ENCODE data around the gene LAMTOR5.
"Not testable (repeated sequence)": the region's sequence is repeated elsewhere in the genome, so short reads cannot be mapped to it uniquely, and the experiment has no call there.

LAMTOR5 gene

DNA sequence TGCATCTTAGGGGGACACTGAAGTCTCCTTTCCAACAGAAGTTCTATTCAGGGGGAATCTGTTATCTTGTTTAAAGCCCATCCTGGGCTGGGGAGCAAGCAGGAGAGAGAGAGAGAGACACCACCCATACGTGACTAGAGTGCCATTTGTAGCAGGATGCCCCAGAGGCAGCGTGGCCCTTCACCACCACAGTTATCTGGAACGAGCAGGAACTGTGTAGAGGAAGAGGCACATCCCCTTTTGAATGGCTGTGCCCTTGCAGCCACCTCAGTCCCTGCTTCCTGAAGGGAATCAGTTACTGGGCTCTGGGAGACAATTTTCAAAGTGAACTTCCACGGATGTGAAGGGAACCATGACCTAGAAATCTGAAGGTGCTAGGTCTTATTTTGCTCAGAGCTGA lies 19.4 kb upstream of the LAMTOR5 start:
- DNase-seq (ENCODE audit: low spot score): no peak

DNA sequence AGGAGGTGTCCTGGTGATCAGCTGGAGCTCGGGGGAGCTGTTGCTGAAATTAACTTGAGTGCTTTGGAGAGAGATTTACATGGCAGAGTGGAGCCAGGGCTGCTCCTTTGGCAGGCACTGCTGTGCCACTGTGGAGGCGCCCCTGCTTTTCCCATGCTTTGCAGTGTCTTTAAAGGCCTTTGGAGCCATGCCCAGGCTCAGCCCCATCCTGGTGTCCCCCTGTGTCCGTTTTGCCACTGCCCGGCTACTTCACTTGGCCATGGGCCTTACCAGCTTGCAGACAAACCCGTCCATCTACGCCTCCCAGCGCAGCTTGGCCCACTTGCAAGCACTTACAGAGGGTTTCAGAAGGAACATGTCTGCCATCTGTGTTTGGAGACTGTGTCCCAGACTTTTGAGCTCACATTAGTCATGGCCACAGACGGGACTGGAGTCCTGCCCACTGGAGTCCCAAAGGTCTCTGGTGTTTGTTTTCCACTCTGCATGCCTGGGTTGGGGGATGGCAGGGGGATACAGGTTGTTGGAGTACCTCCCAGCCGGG lies 18.2 kb upstream of the LAMTOR5 start:
- DNase-seq (ENCODE audit: low spot score): no peak

DNA sequence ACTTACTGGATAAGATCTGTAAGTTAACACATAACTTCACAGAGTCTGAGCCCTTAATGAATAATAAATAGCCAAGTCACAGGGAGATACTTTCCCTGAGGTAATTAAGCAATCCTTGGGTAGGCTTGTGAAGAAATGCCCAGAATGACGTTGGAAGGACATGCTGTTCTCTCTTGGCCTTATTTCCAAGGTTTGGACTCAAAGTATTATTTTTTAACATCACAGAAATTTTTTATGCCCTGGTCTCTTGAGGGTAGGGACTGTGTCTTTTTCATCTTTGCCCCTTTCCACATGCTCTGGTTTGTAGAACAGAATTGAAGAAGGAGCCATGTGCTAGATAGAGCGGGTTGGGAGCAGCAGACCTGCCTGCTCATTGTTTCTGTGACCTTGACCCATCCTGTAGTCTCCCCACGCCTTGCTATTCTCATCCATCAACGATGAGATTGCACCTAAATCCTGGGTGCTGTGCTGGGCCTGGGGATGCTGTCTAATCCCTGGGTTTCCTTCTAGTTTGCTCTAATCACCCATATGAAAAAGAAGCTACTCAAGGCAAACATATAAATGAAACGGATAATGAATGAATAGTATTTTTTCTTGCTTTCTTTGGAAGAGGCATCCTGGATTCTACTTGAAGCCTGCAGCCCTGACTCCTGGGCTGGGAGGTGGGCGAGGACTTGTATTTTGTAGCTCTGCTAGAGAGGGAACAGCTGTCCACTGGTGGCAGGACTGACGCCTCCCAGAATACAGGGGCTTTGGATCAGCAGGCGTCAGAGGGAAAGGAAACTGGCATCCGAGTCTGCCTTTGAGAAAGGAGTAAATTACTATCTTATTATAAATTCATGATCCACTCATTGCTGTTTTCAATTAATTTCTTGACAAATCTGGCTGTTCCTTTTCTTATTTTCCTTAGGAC lies 17.5 kb upstream of the LAMTOR5 start:
- DNase-seq (ENCODE audit: low spot score): no peak

DNA sequence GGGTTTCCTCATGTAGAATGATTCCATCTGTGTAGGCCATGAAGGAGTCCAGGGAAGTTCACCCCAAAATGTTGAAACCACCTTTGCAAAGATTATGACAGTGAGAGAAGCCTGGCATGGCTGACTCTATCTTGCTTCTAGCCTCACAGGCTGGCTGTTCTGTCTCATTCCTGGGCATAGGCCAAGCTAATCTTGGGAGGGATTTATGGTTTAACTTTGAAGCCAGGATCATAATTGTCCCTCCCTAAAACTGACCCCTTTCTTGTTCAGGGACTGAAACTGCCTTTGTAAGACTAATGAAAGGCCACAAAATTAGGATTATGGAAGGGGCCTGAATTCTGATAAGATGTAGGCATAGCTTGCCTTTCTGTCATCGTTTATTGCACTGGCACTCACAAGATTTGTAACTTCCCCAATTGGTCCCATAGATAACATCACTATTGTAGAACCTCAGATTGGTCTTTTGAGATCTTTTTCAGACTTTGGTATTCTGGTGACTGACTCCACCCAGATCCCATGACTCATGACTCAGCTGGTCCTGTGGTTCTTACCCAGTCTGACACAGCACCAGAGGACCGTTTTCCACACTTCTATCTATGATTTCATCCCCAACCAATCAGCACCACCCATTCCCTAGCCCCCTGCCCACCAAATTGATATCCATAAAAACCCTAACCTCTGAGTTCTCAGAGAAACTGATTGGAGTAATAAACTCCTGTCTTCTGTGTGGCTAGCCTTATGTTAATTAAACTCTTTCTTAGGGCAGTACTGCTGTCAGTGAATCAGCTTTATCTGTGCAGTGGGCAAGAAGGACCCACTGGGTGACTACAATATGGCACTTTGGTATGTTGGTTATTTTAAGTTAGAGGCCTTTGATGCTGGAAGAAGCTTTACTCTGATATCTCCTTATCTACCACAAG lies 13.6 kb upstream of the LAMTOR5 start:
- DNase-seq (ENCODE audit: low spot score): no peak

DNA sequence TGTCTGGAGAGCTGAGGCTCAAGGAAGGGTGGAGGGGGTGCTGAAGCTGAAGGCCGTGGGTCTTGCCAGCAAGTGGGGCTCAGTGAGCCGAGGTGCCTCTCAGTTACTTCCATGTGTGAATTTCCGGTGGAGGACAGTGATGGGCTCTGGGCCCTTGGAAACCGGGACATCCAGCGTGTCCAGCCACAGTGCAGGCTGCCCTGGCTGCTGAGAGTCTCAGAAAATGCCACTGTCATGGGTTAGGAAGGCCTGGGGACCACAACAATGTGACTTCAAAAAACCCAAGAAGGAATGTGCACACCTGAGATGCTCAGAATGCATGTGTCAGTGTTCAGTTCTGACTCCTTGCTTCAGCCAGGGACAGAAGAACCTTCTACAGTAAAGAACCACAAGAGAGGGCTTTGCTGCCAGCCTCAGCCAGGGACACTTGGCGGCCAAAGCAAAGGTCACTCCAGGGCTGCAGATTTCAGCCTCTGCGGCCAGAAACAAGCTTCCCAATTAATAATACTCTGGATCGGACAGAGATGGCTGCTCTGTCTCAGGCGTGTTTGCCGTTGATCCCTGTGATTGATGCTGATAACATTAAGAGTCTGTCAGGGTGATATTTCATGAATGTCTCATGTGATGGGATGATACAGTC lies 12.6 kb upstream of the LAMTOR5 start:
- DNase-seq (ENCODE audit: low spot score): no peak

DNA sequence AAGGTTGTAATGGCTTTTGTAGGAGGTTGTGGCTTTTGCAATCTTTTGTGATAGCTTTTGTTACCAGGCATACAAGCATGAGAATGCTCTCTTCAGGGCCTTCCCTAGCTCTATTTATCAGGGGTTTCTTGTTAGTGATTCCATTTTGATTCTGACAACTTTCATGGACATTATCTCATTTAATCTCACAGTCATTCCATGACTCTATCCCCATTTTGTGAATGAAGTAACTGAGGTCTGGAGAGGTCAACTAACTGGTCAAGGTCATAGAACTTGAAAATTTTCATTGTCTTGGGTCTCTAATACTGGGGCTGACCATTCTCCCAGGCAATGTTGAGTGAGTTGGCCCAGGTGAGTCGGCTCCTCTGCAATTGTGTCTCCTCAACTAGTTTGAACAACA lies 11.2 kb upstream of the LAMTOR5 start:
- DNase-seq (ENCODE audit: low spot score): no peak

DNA sequence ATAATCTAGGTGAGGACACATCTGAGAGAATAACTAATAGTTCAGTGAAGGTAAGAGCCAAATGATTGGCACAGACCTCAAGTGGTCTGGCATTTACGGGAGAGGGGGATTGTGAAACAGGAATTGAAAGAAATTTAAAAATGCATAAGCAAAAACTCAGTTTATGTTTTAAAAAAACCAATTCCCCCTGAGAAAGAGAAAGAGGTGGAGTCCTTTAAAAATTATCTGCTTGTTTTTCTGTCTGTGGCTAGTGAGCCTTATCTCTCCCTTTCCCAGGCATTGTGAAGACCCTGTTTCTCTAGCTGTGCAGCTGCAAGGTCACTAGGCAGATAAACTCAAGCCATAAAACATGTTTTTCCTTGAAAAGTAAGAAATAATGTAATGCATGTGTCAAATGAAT lies 5.6 kb upstream of the LAMTOR5 start:
- DNase-seq (ENCODE audit: low spot score): not testable (repeated sequence)

DNA sequence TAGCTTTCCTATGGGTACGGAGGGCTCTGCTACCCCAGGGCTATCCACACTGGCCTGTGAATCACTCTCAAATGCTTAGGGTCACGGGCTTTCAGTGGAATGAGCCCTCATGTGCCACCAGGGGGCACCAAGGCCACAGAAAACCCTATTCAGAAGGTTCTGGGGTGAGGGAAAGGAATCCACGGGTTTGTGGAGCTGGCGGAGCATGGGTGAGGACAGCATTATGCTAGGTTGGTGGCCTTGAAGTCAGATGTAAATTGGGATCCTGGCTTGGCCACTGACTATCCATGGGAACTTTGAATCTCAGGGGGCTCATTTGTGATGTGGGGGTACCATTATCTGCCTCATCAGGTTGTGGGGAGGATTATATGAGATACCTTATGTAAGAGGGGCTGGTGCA lies 5.1 kb upstream of the LAMTOR5 start:
- DNase-seq (ENCODE audit: low spot score): peak; percentile 53

DNA sequence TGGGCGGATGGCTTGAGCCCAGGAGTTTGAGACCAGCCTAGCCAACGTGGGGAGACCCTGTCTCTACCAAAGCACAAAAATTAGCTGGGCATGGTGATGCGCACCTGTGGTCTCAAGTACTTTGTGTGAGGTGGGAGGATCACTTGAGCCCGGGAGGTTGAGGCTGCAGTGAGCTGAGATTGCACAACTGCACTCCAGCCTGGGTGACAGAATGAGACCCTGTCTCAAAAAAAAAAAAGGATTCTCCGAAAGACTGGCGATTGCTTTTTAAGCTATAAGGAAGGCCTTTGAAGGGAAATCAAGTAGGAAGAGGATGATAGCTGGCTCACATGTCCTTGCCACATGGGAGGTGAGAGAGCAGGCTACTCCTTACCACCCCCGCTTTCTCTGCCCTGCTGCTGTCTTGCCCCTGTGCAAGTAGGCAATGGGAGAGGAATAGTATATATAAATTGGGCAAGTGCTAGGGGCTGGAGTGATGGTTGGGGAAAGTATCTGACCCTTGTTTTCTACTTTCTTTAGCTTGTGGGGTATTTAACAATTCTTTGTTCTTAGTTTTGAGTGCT lies 3.8 kb upstream of the LAMTOR5 start:
- no peak for DNase-seq (ENCODE audit: low spot score)

DNA sequence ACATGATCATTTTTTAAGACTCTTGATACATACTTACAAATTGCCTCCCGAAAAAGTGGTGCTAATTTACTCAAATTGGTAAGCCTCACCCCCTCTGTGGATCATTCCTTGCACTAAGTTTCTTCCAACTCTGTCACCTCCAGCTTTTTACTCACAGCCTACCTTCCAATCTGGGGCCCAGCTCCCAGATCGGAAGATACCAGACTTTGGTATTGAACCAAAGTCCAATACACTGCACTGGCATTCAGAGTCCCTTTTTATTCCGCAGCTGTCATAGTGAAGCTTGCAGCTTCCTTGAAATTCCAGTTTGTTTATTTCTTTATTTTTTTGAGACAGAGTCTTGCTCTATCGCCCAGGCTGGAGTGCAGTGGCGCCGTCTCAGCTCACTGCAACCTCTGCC lies 1.8 kb upstream of the LAMTOR5 start:
- no peak for DNase-seq (ENCODE audit: low spot score)

DNA sequence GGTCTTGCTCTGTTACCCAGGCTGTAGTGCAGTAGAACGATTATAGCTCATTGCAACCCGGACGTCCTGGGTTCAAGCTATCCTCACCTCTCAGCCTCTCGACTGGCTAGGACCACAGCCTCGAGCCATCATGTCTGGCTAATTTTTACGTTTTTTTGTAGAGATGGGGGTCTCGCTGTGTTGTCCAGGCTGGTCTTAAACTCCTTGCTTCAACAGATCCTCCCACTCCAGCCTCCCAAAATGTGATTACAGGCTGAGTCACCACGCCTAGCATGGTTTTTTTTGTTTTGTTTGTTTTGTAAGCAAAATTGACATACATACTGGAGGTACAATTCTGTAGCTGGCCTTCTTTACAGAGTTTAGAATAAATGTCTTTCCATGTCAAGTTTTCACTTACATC lies 994 bp upstream of the LAMTOR5 start:
- DNase-seq (ENCODE audit: low spot score): no peak

DNA sequence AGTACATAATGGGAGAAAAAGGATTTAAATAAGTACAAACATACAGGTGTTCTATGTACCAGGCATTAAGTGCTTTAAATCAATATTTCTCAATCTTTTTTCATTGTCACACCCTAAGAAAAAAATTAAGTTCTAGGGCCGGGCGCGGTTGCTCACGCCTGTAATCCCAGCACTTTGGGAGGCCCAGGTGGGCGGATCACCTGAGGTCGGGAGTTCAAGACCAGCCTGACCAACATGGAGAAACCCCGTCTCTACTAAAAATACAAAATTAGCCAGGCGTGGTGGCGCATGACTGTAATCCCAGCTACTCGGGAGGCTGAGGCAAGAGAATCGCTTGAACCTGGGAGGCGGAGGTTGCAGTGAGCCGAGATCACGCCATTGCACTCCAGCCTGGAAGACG lies 1.1 kb downstream of the LAMTOR5 start:
- not testable (repeated sequence) for DNase-seq (ENCODE audit: low spot score)

DNA sequence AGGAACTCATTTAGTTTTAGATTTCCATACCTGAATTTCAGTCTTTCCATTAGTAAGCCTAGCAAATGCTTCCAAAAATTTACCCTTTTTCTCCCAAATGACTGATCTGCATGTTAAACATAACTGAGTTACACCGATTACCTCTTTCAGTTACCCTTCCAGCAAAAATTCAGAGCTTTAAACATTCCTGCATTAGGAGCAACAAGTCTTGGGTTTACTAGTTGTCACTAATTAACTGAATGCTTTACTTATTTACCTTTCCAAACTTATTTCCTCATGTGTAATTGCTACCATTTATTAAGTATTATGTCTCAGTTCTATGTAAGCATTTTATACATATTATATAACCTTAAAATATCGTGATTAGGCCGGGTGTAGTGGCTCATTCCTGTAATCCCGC lies 3.1 kb downstream of the LAMTOR5 start:
- DNase-seq (ENCODE audit: low spot score): no peak

DNA sequence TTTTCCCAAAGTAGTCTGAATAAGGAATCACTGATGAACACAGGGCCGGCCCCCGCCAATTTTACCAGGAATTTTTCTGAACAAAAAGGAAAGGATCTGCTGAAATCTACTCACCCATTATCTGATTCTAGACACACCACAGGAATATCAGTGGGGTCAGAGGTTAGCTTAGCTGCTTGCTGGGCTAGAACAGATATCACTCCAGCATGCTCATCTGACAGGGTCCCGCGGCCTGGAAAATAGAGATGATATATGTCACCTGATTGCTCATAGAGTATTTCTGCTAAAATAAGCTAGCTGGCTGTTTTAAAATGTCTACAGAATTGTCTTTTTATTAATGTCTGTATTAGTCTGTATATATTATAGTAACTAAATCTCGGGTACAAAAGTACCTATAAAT lies 3.7 kb downstream of the LAMTOR5 start:
- DNase-seq (ENCODE audit: low spot score): no peak

DNA sequence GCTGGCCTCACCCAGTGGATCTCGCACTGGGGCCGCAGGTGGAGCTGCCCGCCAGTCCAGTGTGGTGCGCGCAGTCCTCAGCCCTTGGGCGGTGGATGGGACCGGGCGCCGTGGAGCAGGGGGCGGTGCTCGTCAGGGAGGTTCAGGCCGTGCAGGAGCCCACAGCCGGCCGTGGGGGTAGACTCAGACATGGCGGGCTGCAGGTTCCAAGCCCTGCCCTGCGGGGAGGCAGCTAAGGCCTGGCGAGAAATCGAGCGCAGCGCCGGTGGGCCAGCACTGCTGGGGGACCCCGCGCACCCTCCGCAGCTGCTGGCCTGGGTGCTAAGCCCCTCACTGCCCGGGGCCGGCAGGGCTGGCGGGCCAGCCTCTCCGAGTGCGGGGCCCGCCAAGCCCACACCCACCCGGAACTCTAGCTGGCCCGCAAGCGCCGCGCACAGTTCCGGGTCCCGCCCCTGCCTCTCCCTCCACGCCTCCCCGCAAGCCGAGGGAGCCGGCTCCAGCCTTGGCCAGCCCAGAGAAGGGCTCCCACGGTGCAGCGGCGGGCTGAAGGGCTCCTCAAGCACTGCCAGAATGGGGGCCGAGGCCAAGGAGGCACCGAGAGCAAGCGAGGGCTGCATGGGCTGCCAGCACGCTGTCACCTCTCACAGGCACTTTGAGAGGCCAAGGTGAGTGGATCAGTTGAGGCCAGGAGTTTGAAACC lies 11.1 kb downstream of the LAMTOR5 start:
- DNase-seq (ENCODE audit: low spot score): not testable (repeated sequence)

DNA sequence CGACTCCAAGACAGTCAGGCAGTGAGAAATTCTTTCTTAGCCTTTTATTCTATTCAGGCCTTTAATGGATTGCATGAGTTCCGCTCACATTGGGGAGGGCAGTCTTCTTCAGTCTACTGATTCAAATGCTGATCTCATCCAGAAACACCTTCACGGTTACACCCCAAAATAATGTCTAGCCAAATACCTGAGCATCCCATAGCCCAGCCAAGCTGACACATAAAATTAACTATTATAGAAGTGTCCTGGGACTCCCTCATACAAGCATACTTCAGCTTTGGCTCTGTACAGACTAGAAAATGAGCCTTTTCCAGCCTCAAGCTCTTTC lies 13.0 kb downstream of the LAMTOR5 start:
- no peak for DNase-seq (ENCODE audit: low spot score)

DNA sequence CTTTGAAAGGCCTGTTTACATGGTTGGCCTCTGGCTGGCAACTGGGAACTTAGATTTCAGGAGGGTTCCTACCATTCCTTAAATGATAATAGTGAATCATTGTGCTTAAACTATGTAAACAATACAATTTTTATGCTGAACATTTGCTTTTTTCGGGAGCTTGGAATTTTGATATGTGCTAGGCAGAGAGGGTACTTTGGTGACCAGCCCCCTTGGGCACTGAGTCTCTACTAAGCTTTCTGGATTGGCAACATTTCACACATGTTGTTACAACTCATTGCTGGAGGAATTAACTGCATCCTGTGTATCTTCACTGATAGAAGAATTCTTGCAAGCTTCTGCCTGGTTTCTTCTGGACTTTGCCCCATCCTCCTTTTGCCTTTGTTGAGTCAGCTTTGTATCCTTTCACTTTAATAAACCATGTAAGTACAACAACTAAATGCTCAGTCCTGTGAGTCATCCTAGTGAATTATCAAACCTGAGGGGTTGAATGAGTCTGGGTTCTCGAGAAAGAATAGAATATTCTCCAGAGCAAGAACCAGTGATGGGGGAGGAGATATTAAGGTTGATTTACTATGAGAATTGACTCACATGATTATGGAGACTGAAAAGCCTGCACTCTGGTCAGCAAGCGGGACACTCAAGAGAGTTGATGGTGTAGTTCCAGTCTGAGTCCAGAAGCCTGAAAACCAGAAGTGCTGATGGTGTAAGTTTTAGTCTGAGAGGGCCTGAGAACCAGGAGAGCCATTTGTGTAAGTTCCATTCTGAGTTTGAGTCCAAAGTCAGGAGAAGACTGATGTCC lies 13.6 kb downstream of the LAMTOR5 start:
- no peak for DNase-seq (ENCODE audit: low spot score)

DNA sequence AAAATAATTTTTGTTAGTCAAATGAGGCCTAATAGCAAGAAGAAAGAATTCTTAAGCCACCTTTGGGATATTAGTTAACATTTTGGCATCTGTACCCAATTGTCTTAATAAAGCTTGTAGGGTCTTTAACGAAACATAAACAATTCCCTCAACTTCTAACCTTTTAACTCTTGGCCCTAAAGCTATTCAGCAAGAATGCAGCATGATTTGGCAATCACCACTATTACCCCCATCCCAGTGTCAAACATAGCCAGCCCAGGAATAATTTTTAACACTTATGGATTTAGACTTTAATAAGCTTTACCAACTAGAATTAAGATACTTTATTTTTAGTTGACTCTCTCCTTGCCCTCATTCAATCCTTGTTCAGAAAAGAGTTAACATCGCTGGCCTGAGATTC lies 14.2 kb downstream of the LAMTOR5 start:
- DNase-seq (ENCODE audit: low spot score): no peak

DNA sequence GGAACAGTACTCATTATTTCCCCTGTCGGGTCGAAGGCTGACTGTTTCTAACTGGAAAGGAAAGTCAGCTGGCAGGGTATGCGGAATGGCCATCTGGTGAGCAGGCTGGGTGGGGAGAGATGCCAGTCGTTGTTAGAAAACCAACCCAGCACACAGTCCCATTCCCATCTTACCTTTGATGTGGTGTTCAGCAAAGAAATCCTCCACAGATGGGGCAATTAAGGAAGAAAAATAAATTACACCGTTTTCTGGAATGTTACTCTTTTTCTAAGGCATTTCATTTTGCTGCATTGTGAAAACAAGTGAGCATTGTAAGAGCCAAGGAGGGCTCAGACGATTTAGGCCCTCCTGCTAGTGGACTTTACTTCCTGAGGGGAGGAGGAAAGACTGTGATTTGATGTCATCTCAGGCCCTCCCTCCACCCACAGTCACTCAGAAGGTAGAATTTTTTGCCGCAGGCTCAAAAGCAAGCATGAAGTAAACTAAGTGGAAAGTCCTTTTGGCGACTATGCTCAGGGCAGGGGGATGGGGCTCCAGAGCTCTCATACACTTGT lies 16.7 kb downstream of the LAMTOR5 start, which contains the start of gene SLC16A4:
TSS of gene SLC16A4 (minus strand) at position 335 of the 554 bp plus-strand sequence. CDS start 1,703 bp downstream, outside the sequence.
- DNase-seq (ENCODE audit: low spot score): no peak

DNA sequence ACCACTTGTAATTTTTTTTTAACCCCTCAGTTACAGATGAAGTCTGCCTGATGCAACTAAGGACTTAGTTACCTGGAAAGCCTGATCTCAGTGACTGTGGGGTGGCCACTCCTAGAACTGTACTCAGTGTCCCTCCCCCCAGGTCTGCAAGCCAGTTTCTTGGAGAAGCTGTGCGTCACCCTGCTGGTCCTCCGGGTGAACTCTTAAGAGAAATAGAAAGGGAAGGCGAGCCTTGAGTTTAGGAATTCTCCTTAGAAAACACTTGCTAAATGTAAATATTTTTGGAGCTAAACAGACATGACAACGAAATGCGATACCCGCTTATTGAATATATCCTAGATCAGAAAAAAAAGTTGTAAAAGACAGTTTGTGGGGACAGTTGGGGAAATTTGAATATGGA lies 17.4 kb downstream of the LAMTOR5 start:
- DNase-seq (ENCODE audit: low spot score): no peak
